ENCODE results near the gene KRT4.
"Not testable (repeated sequence)": the region's sequence is repeated elsewhere in the genome, so short reads cannot be mapped to it uniquely, and the experiment has no call there.

The KRT4 gene

DNA sequence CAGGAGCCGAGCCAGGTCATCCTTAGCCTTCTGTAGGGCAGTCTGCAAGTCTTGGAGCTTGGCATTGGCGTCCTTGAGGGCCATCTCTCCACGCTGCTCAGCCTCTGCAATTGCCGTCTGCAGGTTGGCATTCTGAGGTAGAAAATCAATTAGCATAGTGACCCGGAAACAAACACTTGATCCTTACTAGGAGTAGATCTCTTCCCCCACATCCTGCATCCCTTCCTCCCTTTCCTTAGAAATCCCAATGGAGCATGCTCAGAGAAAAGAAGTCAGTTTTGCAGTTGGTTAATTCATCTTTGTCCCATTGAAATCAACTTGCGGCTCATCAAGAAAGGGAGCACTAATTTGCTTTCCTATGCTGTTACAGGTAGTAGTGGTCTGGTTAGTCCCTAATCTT is 42.8 kb downstream of the KRT4 start:
- no peak for DNase-seq

DNA sequence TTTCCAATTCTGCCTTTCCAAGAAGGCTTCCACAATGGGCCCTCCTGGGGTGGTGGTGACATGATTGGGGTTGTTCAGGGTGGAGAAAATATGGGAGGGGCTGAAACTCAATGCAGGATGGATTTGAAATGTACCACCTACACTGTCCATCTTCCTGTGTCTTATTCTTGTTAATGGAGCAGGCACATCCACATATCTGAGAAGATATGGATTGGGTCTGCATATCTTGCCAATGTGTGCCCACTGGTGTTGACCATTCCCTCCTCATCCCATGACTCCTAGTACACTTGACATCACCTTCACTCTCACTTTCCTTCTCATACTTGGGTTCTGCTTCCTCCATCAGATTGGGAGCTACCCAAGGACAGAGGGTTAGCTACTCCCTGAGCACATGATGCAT is 44.0 kb downstream of the KRT4 start:
- DNase-seq: no peak

DNA sequence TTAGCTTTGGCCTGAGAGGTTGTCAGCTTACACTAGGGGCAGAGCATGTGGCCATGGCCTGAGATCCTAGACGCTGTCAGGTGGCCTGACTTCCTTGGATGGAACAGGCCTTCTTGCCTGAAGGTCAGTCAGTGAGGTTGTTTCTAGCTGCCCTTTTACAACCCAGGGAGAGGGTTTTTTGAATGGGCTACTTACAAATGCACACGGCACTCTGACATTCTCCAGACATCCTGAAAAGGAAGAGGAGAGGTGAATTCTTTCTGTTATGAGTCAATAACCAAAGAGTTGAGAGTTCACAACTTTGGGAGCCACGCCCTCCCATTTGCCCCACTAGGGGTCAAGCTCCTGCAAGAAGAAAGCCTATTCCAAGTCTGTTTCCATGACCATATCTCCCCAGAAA is 44.6 kb downstream of the KRT4 start:
- no peak for DNase-seq

DNA sequence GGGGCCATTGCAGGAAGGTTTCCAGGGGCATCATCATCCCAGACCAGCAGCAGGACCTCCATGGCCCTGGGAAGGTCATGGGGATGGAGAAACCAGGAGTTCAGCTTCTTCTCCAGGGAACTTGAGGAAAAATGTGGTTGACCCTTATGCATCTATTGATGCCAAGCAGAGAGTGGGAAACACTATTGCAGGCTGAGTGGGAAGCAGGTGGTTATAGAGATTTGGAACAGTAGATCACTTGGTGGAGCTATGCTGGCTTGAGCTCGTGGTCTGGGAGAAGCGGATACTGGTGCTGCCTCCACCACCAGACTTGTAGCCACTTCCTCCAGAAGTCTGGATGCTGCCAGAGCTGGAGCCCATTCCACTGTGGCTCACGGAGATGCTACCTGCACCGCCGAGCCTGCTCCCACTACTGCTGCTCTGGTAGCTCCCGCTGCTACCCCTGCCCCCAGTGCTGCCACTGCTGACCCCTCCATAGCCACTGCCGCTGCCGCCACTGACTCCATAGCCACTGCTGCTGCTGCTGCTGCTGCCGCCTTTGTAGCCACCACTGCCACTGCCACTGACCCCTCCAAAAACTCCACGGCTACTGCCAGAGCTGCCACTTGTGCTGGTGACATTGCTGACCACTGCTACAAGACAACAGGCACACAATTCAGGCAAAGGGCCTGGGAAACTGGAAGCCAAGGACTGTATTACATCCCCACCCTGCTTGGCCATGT is 45.3 kb downstream of the KRT4 start:
- no peak for DNase-seq

DNA sequence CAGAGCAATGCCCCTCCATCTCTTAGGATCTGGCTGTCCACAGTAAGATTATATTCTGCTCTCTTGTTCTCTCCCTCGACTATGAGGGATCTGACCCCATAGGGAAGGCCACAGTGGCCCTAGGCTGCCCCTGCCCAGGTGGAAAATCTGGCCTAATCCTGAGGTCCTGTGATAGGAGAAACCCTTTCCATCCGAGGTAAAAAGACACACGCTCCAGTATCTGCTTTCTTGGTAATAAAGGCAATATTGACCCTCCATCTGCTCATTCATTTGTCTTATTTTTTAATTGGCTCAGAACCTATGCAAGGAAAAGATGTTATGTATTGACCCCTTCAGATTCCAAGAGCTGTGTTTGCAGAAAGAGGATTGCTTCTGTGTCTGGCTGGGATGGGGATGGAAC is 46.5 kb downstream of the KRT4 start:
- DNase-seq: no peak

DNA sequence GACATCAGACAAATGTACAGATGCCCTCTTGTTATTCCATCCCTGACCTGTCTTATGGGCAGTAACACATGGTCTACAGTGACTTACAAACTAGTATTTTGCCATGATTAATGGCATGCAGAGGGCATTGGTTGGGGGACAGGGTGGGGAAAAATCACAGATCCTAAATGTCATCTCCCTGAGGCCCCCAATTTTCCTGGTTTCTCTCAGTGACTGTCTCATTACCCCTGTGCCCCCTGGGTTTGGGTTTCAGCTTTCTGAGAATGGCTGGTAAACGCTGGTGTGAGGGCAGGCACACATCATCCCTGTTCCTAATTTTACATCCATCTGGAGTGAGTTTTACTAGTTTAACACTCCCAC is 46.9 kb downstream of the KRT4 start:
- DNase-seq: no peak

DNA sequence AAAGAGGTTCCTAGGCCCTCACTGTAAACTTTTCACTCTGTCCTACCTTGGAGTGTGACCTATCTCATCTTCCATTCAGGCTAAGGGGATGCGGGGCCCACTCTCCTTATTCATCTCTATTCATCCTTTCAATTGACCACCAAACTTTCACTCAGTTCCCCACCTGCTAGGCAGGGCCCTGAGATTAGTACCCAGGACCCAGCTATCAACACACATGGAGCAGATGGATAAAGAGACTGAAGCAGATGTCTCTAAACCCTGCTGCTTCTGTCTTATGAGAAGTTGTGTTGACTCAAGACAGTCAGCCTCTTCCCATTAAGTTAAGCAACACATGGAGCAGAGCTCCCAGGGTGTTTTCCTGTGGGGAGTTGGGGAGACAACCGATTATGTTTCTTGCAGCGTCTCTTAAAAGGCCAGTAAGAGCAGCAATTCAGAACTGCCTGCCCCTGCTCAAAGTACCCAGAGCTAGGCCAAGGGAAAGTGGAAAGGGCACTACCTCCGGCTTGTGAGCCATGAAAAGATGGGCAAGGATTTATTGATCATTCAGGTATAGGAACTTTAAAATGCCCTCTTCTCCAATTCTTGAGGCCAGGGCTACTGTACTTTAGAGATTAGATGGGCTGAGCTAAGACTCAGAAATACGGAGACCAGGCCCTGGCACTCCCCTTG is 47.4 kb downstream of the KRT4 start:
- DNase-seq: no peak

DNA sequence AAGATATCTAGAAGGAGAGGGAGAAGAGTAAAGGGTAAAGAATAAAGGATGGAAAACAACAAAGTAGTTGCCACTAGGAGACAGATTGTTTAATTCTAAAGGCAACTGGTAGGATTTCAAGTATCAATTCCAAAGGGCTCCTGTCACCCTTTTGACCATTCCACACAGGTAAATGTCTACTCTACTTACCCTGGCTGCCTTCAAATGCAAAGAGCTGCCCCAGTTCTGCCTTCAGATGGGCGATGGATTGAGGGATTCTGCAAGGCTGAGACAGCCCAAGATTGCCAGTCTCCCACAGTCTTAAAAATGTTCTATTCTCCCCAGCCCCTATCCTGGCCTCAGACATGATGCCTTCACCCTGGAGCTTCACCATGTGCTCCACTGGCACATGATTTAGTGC is 48.2 kb downstream of the KRT4 start:
- no peak for DNase-seq

DNA sequence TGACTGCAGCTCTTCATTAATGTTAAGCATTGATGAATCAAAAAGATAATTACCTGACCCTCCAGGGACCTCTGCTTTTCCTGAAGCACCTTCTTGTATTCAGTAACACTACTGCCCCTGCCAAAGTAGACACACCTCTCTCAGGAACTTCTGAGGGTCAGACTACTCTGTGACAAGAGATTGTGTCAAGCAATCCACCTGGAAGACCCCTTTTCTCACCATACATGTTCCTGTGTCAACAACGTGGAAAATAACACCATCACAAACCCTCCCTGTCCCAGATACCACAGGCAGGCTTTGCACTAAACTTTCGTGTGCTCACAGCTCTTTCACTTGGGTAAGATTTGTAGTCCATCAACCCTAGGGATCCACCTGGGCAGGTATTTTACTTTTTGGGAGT is 49.9 kb downstream of the KRT4 start:
- no peak for DNase-seq

DNA sequence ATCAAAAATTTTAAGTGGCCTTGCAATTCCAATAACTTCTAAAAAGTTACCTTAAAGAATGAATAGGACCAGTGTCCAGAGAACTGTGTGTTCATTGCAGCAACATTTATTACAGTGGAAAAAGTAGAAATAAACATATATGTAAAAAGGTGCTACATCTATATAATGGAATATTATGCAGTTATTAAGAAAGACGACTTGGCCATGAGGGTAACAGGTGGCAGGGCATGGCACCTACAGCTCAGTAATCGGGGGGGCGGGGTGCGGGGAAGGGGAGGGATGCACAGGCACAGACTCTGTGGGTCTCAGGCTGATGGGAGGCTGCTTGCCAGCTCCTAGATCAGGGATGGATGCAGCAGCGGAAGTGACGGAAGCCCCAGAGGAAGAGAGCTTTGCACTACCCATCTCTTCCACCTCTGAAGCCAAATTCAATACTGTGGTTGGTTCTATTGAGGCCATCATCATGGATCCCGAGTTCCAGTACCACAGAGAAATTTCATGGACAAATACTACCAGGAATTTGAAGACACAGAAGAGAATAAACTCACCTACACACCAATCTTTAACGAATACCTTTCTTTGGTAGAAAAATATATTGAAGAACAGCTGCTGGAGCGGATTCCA is 50.8 kb downstream of the KRT4 start:
- DNase-seq: no peak

DNA sequence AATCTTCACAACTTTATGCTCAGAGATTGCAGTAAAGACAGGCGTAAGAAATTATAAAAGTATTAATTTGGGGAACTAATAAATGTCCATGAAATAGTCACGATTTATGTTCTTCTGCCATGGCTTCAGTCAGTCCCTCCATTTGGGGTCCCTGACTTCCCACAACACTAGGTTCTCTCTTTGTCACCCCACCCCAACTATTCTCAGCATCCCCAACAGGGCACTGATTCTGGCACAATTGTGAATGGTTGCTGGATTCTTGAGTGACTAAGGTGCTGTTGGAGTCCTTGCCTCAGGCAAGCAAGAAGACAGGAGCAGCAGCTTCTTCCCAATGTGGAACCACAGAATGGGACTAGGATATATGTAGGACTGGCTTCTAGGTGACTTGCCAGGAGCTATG is 52.1 kb downstream of the KRT4 start:
- DNase-seq: no peak

DNA sequence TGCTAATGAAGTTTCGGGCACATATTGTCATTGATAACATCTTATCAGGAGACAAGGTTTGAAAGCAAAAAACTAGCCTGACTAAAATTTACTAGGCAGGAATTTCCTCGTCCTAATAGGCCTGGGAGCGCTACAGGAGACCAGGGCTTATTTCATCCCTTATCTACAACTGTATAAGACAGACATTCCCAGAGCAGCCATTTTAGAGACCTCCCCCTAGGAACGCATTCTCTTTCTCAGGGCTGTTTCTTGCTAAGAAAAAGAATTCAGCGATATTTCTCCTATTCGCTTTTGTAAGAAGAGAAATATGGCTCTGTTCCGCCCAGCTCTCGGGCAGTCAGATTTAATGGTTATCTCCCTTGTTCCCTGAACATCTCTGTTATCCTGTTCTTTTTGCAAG is 52.7 kb downstream of the KRT4 start:
- not testable (repeated sequence) for DNase-seq

DNA sequence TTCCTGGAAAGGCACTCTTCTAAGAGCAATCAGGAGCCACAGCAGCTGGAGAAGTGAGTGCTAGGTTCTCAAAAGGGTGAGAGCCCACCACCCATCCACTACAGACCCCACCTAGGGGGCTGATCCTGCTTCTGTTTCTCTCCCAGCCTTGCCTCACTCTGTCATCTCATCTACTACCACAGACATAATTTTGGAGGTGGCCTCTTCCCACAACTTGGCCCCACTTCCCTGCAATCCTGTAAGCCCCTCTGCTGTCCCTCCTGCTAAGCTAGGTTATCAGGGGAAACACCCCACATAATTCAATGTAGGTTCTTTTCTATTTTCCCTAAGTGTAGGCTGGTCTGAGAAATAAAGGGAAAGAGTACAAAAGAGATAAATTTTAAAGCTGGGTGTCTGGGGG is 53.3 kb downstream of the KRT4 start:
- no peak for DNase-seq

DNA sequence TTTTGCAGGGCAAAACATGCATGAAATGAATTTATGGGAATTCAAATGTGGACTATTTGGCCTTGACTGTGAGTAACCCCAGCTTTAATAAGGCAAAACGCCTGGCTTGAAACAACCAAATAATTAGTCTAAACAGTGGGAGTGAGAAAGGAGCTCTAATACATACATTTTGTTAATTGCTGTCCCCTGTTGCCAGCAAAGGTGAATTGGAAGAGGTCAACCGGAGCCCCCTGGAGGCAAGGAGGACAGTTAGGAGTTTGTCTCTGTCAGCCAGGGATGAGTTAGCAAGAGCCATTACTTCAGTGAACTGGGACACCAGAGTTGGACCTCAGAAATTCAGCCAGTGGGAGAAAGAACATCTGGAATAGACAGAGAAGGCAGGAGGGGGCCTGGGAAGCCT is 54.2 kb downstream of the KRT4 start:
- no peak for DNase-seq

DNA sequence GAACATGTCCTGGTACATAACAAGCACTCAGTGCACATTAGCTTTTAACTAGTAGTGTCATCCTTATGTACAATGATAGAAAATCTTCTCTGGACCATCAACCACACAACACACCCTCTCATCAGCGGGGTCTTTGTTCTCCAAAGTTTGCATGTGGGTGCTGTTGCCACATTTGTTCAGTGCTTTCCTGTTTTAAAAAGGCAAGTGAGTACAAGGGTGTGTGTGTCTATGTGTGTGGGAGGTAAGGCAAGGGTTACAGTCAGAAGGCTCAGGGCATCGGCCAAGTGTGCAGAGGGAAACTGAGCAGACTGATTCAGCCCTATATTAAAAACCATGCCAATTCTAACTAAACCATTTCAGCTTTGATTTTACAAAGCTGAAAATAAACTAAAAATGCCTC is 54.7 kb downstream of the KRT4 start:
- no peak for DNase-seq

DNA sequence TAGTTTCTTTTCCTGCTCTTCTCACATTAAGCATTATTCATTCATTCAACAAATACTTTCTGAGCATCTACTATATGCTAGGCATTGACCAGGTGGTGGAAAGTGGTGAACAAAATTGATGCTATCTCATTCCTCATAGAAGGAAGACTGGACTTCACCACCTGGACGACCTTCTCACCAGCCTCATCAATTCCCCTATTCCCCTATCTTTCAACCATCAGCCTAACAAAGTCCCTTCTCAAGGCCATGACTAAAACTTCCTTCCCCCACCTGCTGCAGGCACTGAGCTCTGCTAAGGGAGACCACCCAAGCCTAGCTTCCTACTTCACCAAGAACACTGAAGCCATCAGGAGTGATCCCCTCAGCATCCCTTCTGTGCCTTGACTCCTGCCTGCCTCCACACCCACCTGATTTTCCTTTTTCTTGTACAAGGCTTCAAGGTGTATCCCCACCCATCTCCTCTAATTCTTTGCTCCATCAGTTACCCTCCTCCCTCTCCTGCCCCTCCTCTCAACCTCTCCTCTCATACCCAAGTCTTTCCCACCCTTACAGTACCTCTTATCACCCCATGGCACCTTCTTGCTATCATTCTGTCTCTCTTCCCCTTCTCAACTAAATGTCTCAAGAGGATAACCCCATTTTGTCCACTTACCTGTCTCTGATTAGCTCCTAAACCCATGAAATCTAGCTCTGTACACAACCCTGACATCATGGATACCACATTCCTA is 56.3 kb downstream of the KRT4 start:
- no peak for DNase-seq

All from NCI-H2227 treated with DMSO at 0.1 percent for 48 hours (cell line).